Activated CD4-positive, alpha-beta T cell treated with anti-CD3 and anti-CD28 coated beads, Interleukin-2, amount 50 U/mL, for 16 hours (primary cell): ENCODE results near the gene KLF15.
"Not testable (repeated sequence)": the region's sequence is repeated elsewhere in the genome, so short reads cannot be mapped to it uniquely, and the experiment has no call there.

Experiments
- DNase-seq: peaks from one replicate; pipeline ENCODE4 v3.0.0-alpha.2; 2020

The KLF15 gene

GRCh38 chr3:126345641-126346460 is 11.4 kb downstream of the KLF15 start:
- DNase-seq = no peak

- DNase-seq = no peak
Observed at GRCh38 chr3:126345231-126345630, 12.0 kb downstream of the KLF15 start.

GRCh38 chr3:126344380-126345041 is 12.7 kb downstream of the KLF15 start:
- DNase-seq = no peak

GRCh38 chr3:126343649-126344035 is 13.6 kb downstream of the KLF15 start:
- no peak for DNase-seq

- no peak for DNase-seq
Observed at GRCh38 chr3:126342991-126343648, 14.1 kb downstream of the KLF15 start.

GRCh38 chr3:126342211-126342610 is 15.0 kb downstream of the KLF15 start:
- no peak for DNase-seq

- no peak for DNase-seq
Observed at GRCh38 chr3:126341755-126342150, 15.5 kb downstream of the KLF15 start.

- DNase-seq = no peak
Observed at GRCh38 chr3:126340943-126341754, 16.1 kb downstream of the KLF15 start.

- DNase-seq = no peak
Observed at GRCh38 chr3:126340596-126340942, 16.6 kb downstream of the KLF15 start.

- DNase-seq = no peak
Observed at GRCh38 chr3:126340081-126340511, 17.1 kb downstream of the KLF15 start.

- no peak for DNase-seq
Observed at GRCh38 chr3:126339466-126339865, 17.7 kb downstream of the KLF15 start.

- no peak for DNase-seq
Observed at GRCh38 chr3:126338790-126339288, 18.4 kb downstream of the KLF15 start.

- no peak for DNase-seq
Observed at GRCh38 chr3:126337980-126338651, 19.1 kb downstream of the KLF15 start.

- DNase-seq = not testable (repeated sequence)
Observed at GRCh38 chr3:126331812-126332336, 25.3 kb downstream of the KLF15 start.

GRCh38 chr3:126329927-126330725 is 27.1 kb downstream of the KLF15 start:
- DNase-seq = no peak

GRCh38 chr3:126326629-126327028 is 30.6 kb downstream of the KLF15 start:
- no peak for DNase-seq

- DNase-seq = no peak
Observed at GRCh38 chr3:126322181-126322967, 34.8 kb downstream of the KLF15 start.

GRCh38 chr3:126321490-126321889 is 35.7 kb downstream of the KLF15 start:
- DNase-seq = no peak

GRCh38 chr3:126320517-126321293 is 36.5 kb downstream of the KLF15 start:
- DNase-seq = no peak
